ENCODE measurements around the gene AMER1. TPM values are rescaled to one million over a fixed set of nuclear protein-coding genes. Genes with fewer than 3 reads are reported as not detected.

AMER1 gene
- total RNA-seq, 2 experiments from 2014 or later = 2.9 to 3.0 TPM

GRCh38 chrX:64195862-64196261 is 9.6 kb downstream of the AMER1 start:
- ChIA-PET POLR2A (no interaction called here), CTCF (no interaction called here)
- Mint-ChIP-seq H3K4me3 (no peak overlapping the region), H3K4me1 (no peaks in the 10 kb centered on the region), H3K27ac (no peak overlapping the region), H3K36me3 (ENCODE audit: low read depth) (peaks cover 10% of the 10 kb centered on the region), H3K9me3 (no peaks in the 10 kb centered on the region), H3K27me3 (no peaks in the 10 kb centered on the region)
- DNase-seq = no peak

- POLR2A ChIA-PET = no interaction called here
These were observed 12.8 kb downstream of the AMER1 start for GRCh38 chrX:64192673-64193072.

GRCh38 chrX:64192040-64192439 is 13.5 kb downstream of the AMER1 start:
- Mint-ChIP-seq H3K27me3 (no peaks in the 10 kb centered on the region), H3K27ac (no peak overlapping the region), H3K4me3 (no peak overlapping the region), H3K36me3 (ENCODE audit: low read depth) (peaks cover 10% of the 10 kb centered on the region), H3K4me1 (no peaks in the 10 kb centered on the region), H3K9me3 (no peaks in the 10 kb centered on the region)
- ChIA-PET POLR2A (no interaction called here), CTCF (no interaction called here)
- DNase-seq = no peak

More at GRCh38 chrX:64192673-64193072, 12.8 kb downstream of the AMER1 start:
- Mint-ChIP-seq H3K4me1 (no peaks in the 10 kb centered on the region), H3K36me3 (ENCODE audit: low read depth) (peaks cover 10% of the 10 kb centered on the region), H3K9me3 (no peaks in the 10 kb centered on the region), H3K27me3 (no peaks in the 10 kb centered on the region), H3K27ac (no peak overlapping the region), H3K4me3 (no peak overlapping the region)
- no peak for DNase-seq
- CTCF ChIA-PET = no interaction called here

- Mint-ChIP-seq H3K36me3 (ENCODE audit: low read depth) (peaks cover 10% of the 10 kb centered on the region), H3K27me3 (no peaks in the 10 kb centered on the region), H3K27ac (no peak overlapping the region), H3K4me3 (no peak overlapping the region), H3K9me3 (no peaks in the 10 kb centered on the region), H3K4me1 (no peaks in the 10 kb centered on the region)
- ChIA-PET CTCF (no interaction called here), POLR2A (no interaction called here)
- no peak for DNase-seq
These were observed 14.1 kb downstream of the AMER1 start for GRCh38 chrX:64191281-64192010.

GRCh38 chrX:64190136-64190740 is 15.3 kb downstream of the AMER1 start:
- POLR2A ChIA-PET = no interaction called here
- CTCF ChIA-PET = no interaction called here
- Mint-ChIP-seq H3K27ac (no peak overlapping the region), H3K9me3 (no peaks in the 10 kb centered on the region), H3K27me3 (no peaks in the 10 kb centered on the region), H3K36me3 (ENCODE audit: low read depth) (peaks cover 10% of the 10 kb centered on the region), H3K4me1 (no peaks in the 10 kb centered on the region), H3K4me3 (no peak overlapping the region)
- no peak for DNase-seq

GRCh38 chrX:64188901-64189300 is 16.6 kb downstream of the AMER1 start:
- H3K9me3 Mint-ChIP-seq = no peaks in the 10 kb centered on the region
- peaks cover 10% of the 10 kb centered on the region for H3K36me3 Mint-ChIP-seq (ENCODE audit: low read depth)
- H3K27me3 Mint-ChIP-seq = no peaks in the 10 kb centered on the region
- H3K4me1 Mint-ChIP-seq = no peaks in the 10 kb centered on the region
- H3K4me3 Mint-ChIP-seq = no peak overlapping the region
- POLR2A ChIA-PET = no interaction called here
- no peak overlapping the region for H3K27ac Mint-ChIP-seq
- no peak for DNase-seq
- CTCF ChIA-PET = no interaction called here

- Mint-ChIP-seq H3K27me3 (no peaks in the 10 kb centered on the region), H3K4me3 (no peak overlapping the region), H3K4me1 (no peaks in the 10 kb centered on the region), H3K9me3 (no peaks in the 10 kb centered on the region), H3K27ac (no peak overlapping the region), H3K36me3 (ENCODE audit: low read depth) (peaks cover 7% of the 10 kb centered on the region)
- no peak for DNase-seq
- CTCF ChIA-PET = no interaction called here
- POLR2A ChIA-PET = no interaction called here
These were observed 17.8 kb downstream of the AMER1 start for GRCh38 chrX:64187762-64188150.

- peaks cover 7% of the 10 kb centered on the region for H3K36me3 Mint-ChIP-seq (ENCODE audit: low read depth)
- H3K4me1 Mint-ChIP-seq = no peaks in the 10 kb centered on the region
- H3K27ac Mint-ChIP-seq = no peak overlapping the region
- no peak for DNase-seq
- no peaks in the 10 kb centered on the region for H3K9me3 Mint-ChIP-seq
- CTCF ChIA-PET = interaction anchor here (0.7 kb wide), 1 partner anchor 1554 kb away, joined by 3 read pairs; no protein-coding TSS in a partner anchor
- H3K27me3 Mint-ChIP-seq = no peaks in the 10 kb centered on the region
- POLR2A ChIA-PET = no interaction called here
- H3K4me3 Mint-ChIP-seq = no peak overlapping the region
These were observed 18.3 kb downstream of the AMER1 start for GRCh38 chrX:64186974-64187761.

GRCh38 chrX:64184396-64184795 is 21.1 kb downstream of the AMER1 start:
- ChIA-PET CTCF (no interaction called here), POLR2A (no interaction called here)
- no peaks in the 10 kb centered on the region for H3K4me1 Mint-ChIP-seq
- DNase-seq = no peak
- H3K27me3 Mint-ChIP-seq = no peaks in the 10 kb centered on the region
- H3K27ac Mint-ChIP-seq = no peak overlapping the region
- no peaks in the 10 kb centered on the region for H3K9me3 Mint-ChIP-seq
- H3K36me3 Mint-ChIP-seq (ENCODE audit: low read depth) = no peaks in the 10 kb centered on the region
- H3K4me3 Mint-ChIP-seq = no peak overlapping the region

GRCh38 chrX:64182208-64182607 is 23.3 kb downstream of the AMER1 start:
- DNase-seq = no peak
- CTCF ChIA-PET = no interaction called here
- Mint-ChIP-seq H3K27me3 (no peaks in the 10 kb centered on the region), H3K9me3 (no peaks in the 10 kb centered on the region), H3K4me3 (no peak overlapping the region), H3K27ac (no peak overlapping the region), H3K4me1 (no peaks in the 10 kb centered on the region), H3K36me3 (ENCODE audit: low read depth) (no peaks in the 10 kb centered on the region)
- POLR2A ChIA-PET = no interaction called here

GRCh38 chrX:64176876-64177275 is 28.6 kb downstream of the AMER1 start:
- ChIA-PET POLR2A (no interaction called here), CTCF (no interaction called here)
- H3K27ac Mint-ChIP-seq = no peak overlapping the region
- no peaks in the 10 kb centered on the region for H3K9me3 Mint-ChIP-seq
- no peaks in the 10 kb centered on the region for H3K4me1 Mint-ChIP-seq
- no peaks in the 10 kb centered on the region for H3K27me3 Mint-ChIP-seq
- H3K4me3 Mint-ChIP-seq = no peak overlapping the region
- no peaks in the 10 kb centered on the region for H3K36me3 Mint-ChIP-seq (ENCODE audit: low read depth)
- no peak for DNase-seq

GRCh38 chrX:64169988-64170387 is 35.5 kb downstream of the AMER1 start:
- Mint-ChIP-seq H3K27me3 (no peaks in the 10 kb centered on the region), H3K36me3 (ENCODE audit: low read depth) (no peaks in the 10 kb centered on the region), H3K9me3 (no peaks in the 10 kb centered on the region), H3K4me1 (no peaks in the 10 kb centered on the region), H3K4me3 (no peak overlapping the region), H3K27ac (no peak overlapping the region)
- POLR2A ChIA-PET = no interaction called here
- no peak for DNase-seq
- CTCF ChIA-PET = no interaction called here

GRCh38 chrX:64152857-64153256 is 52.7 kb downstream of the AMER1 start:
- ChIA-PET CTCF (no interaction called here), POLR2A (no interaction called here)
- H3K36me3 Mint-ChIP-seq (ENCODE audit: low read depth) = no peaks in the 10 kb centered on the region
- no peaks in the 10 kb centered on the region for H3K9me3 Mint-ChIP-seq
- H3K4me3 Mint-ChIP-seq = no peak overlapping the region
- H3K4me1 Mint-ChIP-seq = no peaks in the 10 kb centered on the region
- DNase-seq = no peak
- no peak overlapping the region for H3K27ac Mint-ChIP-seq
- no peaks in the 10 kb centered on the region for H3K27me3 Mint-ChIP-seq

- Mint-ChIP-seq H3K36me3 (ENCODE audit: low read depth) (no peaks in the 10 kb centered on the region), H3K4me3 (no peak overlapping the region), H3K4me1 (no peaks in the 10 kb centered on the region), H3K27ac (no peak overlapping the region), H3K9me3 (no peaks in the 10 kb centered on the region), H3K27me3 (no peaks in the 10 kb centered on the region)
- ChIA-PET POLR2A (no interaction called here), CTCF (no interaction called here)
- DNase-seq = no peak
These were observed 53.6 kb downstream of the AMER1 start for GRCh38 chrX:64151911-64152310.

Data from activated CD4-positive, alpha-beta memory T cell treated with anti-CD3 and anti-CD28 coated beads, Interleukin-2, amount 10 ng/mL, durations not matched to agents 7 days and 5 days (primary cell).